ENCODE measurements around the gene RASAL2. TPM values are rescaled to one million over a fixed set of nuclear protein-coding genes. Genes with fewer than 3 reads are reported as not detected.

Gene RASAL2
- total RNA-seq, 1 experiment from 2014 or later: 31.6 TPM

GRCh38 chr1:178451529-178451928 is 357.6 kb downstream of the RASAL2 start:
- Histone ChIP-seq H3K4me3 (ENCODE audit: low read depth in 2 of 2, low read length in 2 of 2) (no peak overlapping the region), H3K4me1 (ENCODE audit: control insufficient read depth, insufficient read depth, low read length) (no peaks in the 10 kb centered on the region), H3K27ac (ENCODE audit: low read length) (no peak overlapping the region), H3K36me3 (ENCODE audit: control insufficient read depth, insufficient read depth, low read length) (peaks cover 4% of the 10 kb centered on the region; the same call in 1 of the 2 replicates), H3K27me3 (ENCODE audit: control insufficient read depth, insufficient read depth, low read length) (no peaks in the 10 kb centered on the region), H3K9me3 (ENCODE audit: control insufficient read depth, insufficient read depth, low read depth, low read length) (no peaks in the 10 kb centered on the region)
- ATAC-seq (no peak), DNase-seq (ENCODE audit: low read depth, low spot score) (no peak)
- no peak for TF ChIP-seq SIN3A (IDR thresholded peaks at IDR 0.05; ENCODE audit: borderline replicate concordance, insufficient read depth, low read depth, low read length)
- no TSS peak for BruUV-seq (replicated peaks)
- intact Hi-C loops (cut with micrococcal nuclease; ENCODE audit: unreplicated experiment): no loop called here
- ChIA-PET POLR2A (no interaction called here), CTCF (no interaction called here)
- in situ Hi-C loops (cut with HindIII; ENCODE audit: low pct_unique_long_range_greater_than_20kb, low sequenced_read_pairs): no loop called here

- DNase-seq (ENCODE audit: low read depth, low spot score): no peak
- BruUV-seq (replicated peaks): no TSS peak
- H3K4me3 ChIP-seq (ENCODE audit: low read depth in 2 of 2, low read length in 2 of 2): no peak overlapping the region
- intact Hi-C loops (cut with micrococcal nuclease; ENCODE audit: unreplicated experiment) (no loop called here), in situ Hi-C loops (cut with HindIII; ENCODE audit: low pct_unique_long_range_greater_than_20kb, low sequenced_read_pairs) (no loop called here)
- TF ChIP-seq, protein P1, sequence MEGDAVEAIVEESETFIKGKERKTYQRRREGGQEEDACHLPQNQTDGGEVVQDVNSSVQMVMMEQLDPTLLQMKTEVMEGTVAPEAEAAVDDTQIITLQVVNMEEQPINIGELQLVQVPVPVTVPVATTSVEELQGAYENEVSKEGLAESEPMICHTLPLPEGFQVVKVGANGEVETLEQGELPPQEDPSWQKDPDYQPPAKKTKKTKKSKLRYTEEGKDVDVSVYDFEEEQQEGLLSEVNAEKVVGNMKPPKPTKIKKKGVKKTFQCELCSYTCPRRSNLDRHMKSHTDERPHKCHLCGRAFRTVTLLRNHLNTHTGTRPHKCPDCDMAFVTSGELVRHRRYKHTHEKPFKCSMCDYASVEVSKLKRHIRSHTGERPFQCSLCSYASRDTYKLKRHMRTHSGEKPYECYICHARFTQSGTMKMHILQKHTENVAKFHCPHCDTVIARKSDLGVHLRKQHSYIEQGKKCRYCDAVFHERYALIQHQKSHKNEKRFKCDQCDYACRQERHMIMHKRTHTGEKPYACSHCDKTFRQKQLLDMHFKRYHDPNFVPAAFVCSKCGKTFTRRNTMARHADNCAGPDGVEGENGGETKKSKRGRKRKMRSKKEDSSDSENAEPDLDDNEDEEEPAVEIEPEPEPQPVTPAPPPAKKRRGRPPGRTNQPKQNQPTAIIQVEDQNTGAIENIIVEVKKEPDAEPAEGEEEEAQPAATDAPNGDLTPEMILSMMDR (IDR thresholded peaks at IDR 0.05): no peak
- no peak for TF ChIP-seq SIN3A (IDR thresholded peaks at IDR 0.05; ENCODE audit: borderline replicate concordance, insufficient read depth, low read depth, low read length)
- TF ChIP-seq TCF7L2 (IDR thresholded peaks at IDR 0.05; ENCODE audit: low read depth, low read length): no peak
- TF ChIP-seq REST (IDR thresholded peaks at IDR 0.05; ENCODE audit: insufficient read depth in 1 of 2, low read depth in 2 of 2, low read length in 1 of 2): no peak
- no peak for TF ChIP-seq POLR2AphosphoS5 (IDR thresholded peaks at IDR 0.05; ENCODE audit: low read depth, low read length)
- no peak overlapping the region for H3K27ac ChIP-seq (ENCODE audit: low read length)
- POLR2A ChIA-PET: no interaction called here
- H3K27me3 ChIP-seq (ENCODE audit: control insufficient read depth, insufficient read depth, low read length): no peaks in the 10 kb centered on the region
- CTCF ChIA-PET: no interaction called here
- peaks cover 7% of the 10 kb centered on the region; the same call in 1 of the 2 replicates for H3K36me3 ChIP-seq (ENCODE audit: control insufficient read depth, insufficient read depth, low read length)
- H3K9me3 ChIP-seq (ENCODE audit: control insufficient read depth, insufficient read depth, low read depth, low read length): no peaks in the 10 kb centered on the region
- ATAC-seq: no peak
- H3K4me1 ChIP-seq (ENCODE audit: control insufficient read depth, insufficient read depth, low read length): no peaks in the 10 kb centered on the region
These were observed 358.1 kb downstream of the RASAL2 start for GRCh38 chr1:178452013-178452412.

DNA sequence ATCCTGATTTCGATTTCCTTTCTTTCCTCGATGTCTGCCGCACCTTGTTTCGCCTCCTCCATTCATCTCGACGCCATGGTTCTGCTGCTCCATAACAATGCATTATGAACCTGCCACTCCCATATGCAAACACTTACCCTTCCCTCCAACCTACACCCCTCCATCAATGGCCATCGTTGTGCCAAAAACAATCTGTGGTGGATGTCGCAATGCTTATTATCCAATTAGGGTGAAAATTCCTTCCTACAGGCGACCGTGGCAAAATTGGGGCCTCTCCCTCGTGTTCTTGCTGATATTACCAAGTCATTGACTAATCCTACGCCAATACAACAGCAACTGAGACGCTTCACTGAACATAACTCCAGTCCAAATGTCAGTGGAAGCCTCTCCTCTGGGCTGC is 362.6 kb downstream of the RASAL2 start:
- in situ Hi-C loops (cut with HindIII; ENCODE audit: low pct_unique_long_range_greater_than_20kb, low sequenced_read_pairs) (no loop called here), intact Hi-C loops (cut with micrococcal nuclease; ENCODE audit: unreplicated experiment) (no loop called here)
- ChIA-PET POLR2A (no interaction called here), CTCF (no interaction called here)
- DNase-seq (ENCODE audit: low read depth, low spot score) (no peak), ATAC-seq (no peak)
- Histone ChIP-seq H3K36me3 (ENCODE audit: control insufficient read depth, insufficient read depth, low read length) (peaks cover 9% of the 10 kb centered on the region; the same call in 1 of the 2 replicates), H3K4me3 (ENCODE audit: low read depth in 2 of 2, low read length in 2 of 2) (no peak overlapping the region), H3K27ac (ENCODE audit: low read length) (no peak overlapping the region), H3K4me1 (ENCODE audit: control insufficient read depth, insufficient read depth, low read length) (no peaks in the 10 kb centered on the region), H3K9me3 (ENCODE audit: control insufficient read depth, insufficient read depth, low read depth, low read length) (no peaks in the 10 kb centered on the region), H3K27me3 (ENCODE audit: control insufficient read depth, insufficient read depth, low read length) (no peaks in the 10 kb centered on the region)
- TF ChIP-seq POLR2AphosphoS5 (IDR thresholded peaks at IDR 0.05; ENCODE audit: low read depth, low read length) (no peak), SIN3A (IDR thresholded peaks at IDR 0.05; ENCODE audit: borderline replicate concordance, insufficient read depth, low read depth, low read length) (no peak), REST (IDR thresholded peaks at IDR 0.05; ENCODE audit: insufficient read depth in 1 of 2, low read depth in 2 of 2, low read length in 1 of 2) (no peak), TCF7L2 (IDR thresholded peaks at IDR 0.05; ENCODE audit: low read depth, low read length) (no peak)
- TF ChIP-seq, protein P1 (IDR thresholded peaks at IDR 0.05): no peak
- BruUV-seq (replicated peaks): no TSS peak
